Measurements from ENCODE around the gene NME4. TPM values are rescaled to one million over a fixed set of nuclear protein-coding genes. Genes with fewer than 3 reads are reported as not detected.

NME4 gene
- total and polyA plus RNA-seq, 12 donors: 48.1 to 97.2 (median 75.4) TPM

DNA sequence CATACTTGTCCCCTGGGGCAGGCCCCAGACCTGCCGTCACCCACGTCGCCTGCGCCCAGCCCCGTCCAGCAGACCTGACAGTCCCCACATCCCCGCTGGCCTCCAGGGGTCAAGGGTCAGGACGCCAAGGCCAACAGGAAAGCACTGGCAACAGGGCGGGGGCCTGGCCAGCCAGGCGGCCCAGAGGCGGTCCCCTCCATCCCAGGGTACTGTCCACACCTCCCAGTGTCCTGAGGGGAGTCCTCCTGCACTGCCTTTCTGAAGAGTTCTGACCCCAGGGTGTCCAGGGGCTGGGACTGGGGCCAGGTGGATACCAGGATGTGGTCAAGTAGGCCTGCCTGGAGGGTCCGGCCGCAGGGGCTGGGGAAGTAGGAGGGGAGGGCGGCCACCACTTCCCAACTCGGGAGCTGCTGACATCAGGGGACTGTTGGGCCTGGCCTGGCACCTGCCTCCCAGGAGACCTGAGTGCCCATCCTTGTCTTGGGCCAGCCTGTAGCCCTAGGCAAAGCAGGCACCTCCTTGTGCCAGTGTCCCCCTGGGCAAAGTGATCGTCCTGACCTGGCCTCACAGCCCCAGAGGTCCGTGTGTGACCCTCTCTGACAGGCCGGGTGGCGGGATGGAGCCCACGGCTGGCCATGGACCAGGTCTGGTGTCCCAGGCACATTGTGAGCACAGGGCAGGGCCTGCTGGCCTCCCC, 37.8 kb upstream of the NME4 start:
- H3K4me1 ChIP-seq: peaks cover 0 to 7% (median 0%) of the 10 kb centered on the region in 9 donors
- no peaks in the 10 kb centered on the region for H3K36me3 ChIP-seq
- H3K27ac ChIP-seq: no peak overlapping the region
- intact Hi-C loops (cut with DNase I): loop anchor here in 2 of 10 donors (10.0 kb wide), 2 partner anchors 124 to 134 kb away; partner anchors contain the start of genes FAM234A (in 1 of the 2) and LUC7L (in 1 of the 2)
- DNase-seq (no peak), ATAC-seq (no peak)
- WGBS, 2 donors: 82% methylated on average over 19 of the region's 19 CpGs
- H3K27me3 ChIP-seq: peaks cover 0 to 12% (median 3%) of the 10 kb centered on the region in 7 donors
- H3K4me3 ChIP-seq: no peak overlapping the region
- H3K9me3 ChIP-seq: no peaks in the 10 kb centered on the region
- TF ChIP-seq, protein P1, sequence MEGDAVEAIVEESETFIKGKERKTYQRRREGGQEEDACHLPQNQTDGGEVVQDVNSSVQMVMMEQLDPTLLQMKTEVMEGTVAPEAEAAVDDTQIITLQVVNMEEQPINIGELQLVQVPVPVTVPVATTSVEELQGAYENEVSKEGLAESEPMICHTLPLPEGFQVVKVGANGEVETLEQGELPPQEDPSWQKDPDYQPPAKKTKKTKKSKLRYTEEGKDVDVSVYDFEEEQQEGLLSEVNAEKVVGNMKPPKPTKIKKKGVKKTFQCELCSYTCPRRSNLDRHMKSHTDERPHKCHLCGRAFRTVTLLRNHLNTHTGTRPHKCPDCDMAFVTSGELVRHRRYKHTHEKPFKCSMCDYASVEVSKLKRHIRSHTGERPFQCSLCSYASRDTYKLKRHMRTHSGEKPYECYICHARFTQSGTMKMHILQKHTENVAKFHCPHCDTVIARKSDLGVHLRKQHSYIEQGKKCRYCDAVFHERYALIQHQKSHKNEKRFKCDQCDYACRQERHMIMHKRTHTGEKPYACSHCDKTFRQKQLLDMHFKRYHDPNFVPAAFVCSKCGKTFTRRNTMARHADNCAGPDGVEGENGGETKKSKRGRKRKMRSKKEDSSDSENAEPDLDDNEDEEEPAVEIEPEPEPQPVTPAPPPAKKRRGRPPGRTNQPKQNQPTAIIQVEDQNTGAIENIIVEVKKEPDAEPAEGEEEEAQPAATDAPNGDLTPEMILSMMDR (IDR thresholded peaks at IDR 0.05): no peak

DNA sequence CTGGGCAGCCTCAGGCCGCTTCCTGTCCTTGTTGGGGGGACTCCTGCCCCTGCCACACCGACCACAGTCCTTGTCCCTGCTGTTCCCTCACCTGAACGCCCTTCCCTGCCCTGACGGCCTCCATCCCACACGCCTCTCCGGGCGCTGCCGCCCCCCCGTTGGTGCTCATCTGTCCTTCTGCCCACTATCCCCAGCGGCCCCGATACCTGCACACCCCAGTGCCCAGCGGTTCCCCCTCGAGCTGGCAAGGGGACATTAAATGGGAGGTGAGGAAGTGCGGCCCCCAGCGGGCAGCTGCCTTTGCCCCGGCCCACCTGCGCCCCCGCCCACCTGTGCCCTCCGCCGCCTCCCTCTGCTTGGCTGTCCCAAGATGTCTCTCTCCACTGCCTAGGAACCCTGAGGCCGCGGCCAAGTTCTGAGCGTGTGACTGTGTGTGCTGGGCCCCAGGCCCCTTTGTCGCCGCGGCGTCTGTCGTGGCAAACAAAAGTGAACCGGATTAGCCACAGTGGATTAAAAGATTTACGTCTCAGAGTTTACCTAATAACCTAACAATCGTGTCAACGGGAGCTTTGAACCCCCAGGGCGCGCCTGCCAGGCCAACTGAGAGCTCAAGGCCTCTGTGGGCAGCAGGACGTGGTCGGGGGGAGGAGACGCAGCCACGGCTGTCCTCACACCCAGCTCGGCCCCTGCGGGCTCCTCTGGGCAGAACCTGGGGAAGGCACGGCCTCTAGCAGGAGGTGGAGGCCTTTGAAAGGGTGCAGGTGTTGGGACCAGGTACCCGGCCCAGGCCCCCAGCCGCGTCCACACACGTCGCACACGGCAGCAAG, 36.9 kb upstream of the NME4 start:
- intact Hi-C loops (cut with DNase I): loop anchor here in 6 of 10 donors (5.0 to 10.0 kb wide), 4 partner anchors 125 to 253 kb away; partner anchors contain the start of genes FAM234A (in 1 of the 6) and LUC7L (in 1 of the 6)
- no peaks in the 10 kb centered on the region for H3K9me3 ChIP-seq
- H3K36me3 ChIP-seq: no peaks in the 10 kb centered on the region
- WGBS, 2 donors: 91 to 92% methylated on average over 47 of the region's 47 CpGs
- TF ChIP-seq, protein P1 (IDR thresholded peaks at IDR 0.05): no peak
- DNase-seq (no peak), ATAC-seq (no peak)
- no peak overlapping the region for H3K4me3 ChIP-seq
- peaks cover 0 to 13% (median 3%) of the 10 kb centered on the region in 7 donors for H3K27me3 ChIP-seq
- peaks cover 0 to 7% (median 0%) of the 10 kb centered on the region in 9 donors for H3K4me1 ChIP-seq
- no peak overlapping the region for H3K27ac ChIP-seq

DNA sequence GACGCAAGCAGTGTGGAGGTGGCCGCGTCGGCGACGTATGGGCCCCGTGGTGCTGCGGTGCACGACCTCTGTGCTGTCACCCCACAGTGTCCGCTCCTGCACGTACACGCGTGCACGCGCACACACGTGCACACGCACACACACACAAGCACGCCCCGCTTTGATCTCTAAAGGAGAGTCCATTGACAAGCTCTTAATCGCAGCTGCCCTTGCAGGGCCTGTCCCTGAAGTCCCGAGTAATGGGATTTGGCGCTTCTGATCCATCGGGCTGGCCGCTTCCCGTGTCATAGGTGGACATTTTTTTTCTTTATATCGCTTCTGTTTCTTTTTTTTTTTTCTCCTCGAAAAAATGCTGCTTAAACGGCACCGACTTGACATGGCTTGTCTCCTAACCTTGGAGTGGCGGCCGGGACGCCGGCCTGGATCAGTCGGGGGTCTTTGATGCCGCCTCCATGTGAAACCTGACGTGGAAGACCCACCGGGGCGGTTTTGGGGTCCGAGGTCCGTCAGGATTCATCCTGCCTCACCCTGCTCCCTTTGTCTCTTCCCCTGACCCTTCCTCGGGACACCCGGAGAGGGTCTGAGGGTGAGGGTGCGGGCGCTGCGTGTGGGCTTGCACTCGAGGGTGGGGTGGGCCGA, 36.2 kb upstream of the NME4 start:
- H3K4me3 ChIP-seq: no peak overlapping the region
- DNase-seq (no peak), ATAC-seq (no peak)
- H3K27me3 ChIP-seq: peaks cover 0 to 13% (median 3%) of the 10 kb centered on the region in 7 donors
- no peaks in the 10 kb centered on the region for H3K9me3 ChIP-seq
- TF ChIP-seq, protein P1 (IDR thresholded peaks at IDR 0.05): no peak
- H3K27ac ChIP-seq: no peak overlapping the region
- H3K36me3 ChIP-seq: no peaks in the 10 kb centered on the region
- WGBS, 2 donors: 93 to 94% methylated on average over 47 of the region's 47 CpGs
- peaks cover 0 to 7% (median 0%) of the 10 kb centered on the region in 9 donors for H3K4me1 ChIP-seq
- intact Hi-C loops (cut with DNase I): loop anchor here in 6 of 10 donors (5.0 kb wide), 2 partner anchors 244 to 254 kb away; no protein-coding TSS in a partner anchor
